Measurements from ENCODE around the gene SYNJ2.

SYNJ2 gene

GRCh38 chr6:158044525-158044888 lies 62.8 kb downstream of the SYNJ2 start:
- DNase-seq, result no peak

- DNase-seq, result no peak
These were observed 64.8 kb downstream of the SYNJ2 start for GRCh38 chr6:158046201-158047126.

- DNase-seq, result no peak
These were observed 65.5 kb downstream of the SYNJ2 start for GRCh38 chr6:158047127-158047518.

DNA sequence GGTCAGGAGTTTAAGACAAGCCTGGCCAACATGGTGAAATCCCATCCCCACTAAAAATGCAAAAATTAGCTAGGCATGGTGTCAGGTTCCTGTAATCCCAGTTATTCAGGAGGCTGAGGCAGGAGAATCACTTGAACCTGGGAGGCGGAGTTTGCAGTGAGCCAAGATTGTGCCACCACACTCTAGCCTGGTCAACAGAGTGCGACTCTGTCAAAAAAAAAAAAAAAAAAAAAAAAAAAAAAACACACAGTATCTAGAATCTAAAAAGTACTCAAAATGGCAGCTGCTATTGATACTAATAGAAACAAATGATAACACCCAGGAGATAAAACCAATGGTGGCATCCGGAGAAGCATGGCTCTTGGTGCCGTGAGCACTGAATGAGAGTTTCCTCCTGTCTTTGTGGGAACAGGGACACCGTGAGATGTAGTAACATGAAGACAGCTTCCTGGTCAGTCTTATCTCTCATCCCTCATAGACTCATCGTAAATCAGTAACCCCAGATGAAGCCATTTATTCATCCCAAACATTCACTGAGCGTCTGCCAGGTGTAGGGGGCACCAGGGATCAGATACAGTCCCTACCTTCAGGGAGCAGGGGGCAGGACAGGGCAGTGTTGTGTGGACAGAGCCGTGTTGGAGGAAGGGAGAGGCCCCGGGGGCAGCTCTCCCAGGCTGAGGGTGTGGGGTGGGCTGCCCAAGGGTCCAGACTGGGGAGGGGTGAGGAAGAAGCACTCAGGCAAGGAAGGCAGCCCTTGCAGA lies 66.1 kb downstream of the SYNJ2 start:
- DNase-seq, result no peak

DNA sequence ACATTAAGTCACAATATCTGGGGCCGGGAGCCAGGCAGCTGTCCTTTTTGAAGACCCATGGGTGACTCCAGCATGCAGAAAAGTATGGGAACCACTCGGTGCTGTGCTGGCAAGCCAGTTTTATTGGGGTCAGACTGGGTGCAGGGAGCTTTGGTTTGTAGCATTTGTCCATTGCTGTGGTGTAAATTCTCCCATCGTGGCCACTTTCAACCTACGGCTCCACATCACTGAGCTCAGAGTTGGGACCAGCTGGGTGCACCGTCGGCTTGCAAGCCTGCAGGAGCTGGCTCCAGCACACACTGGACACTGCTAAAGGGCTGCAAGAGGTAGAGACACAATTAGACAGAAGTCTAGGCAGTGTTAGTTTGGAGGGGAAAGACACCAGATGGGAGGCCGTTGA lies 66.9 kb downstream of the SYNJ2 start:
- DNase-seq, result no peak

DNA sequence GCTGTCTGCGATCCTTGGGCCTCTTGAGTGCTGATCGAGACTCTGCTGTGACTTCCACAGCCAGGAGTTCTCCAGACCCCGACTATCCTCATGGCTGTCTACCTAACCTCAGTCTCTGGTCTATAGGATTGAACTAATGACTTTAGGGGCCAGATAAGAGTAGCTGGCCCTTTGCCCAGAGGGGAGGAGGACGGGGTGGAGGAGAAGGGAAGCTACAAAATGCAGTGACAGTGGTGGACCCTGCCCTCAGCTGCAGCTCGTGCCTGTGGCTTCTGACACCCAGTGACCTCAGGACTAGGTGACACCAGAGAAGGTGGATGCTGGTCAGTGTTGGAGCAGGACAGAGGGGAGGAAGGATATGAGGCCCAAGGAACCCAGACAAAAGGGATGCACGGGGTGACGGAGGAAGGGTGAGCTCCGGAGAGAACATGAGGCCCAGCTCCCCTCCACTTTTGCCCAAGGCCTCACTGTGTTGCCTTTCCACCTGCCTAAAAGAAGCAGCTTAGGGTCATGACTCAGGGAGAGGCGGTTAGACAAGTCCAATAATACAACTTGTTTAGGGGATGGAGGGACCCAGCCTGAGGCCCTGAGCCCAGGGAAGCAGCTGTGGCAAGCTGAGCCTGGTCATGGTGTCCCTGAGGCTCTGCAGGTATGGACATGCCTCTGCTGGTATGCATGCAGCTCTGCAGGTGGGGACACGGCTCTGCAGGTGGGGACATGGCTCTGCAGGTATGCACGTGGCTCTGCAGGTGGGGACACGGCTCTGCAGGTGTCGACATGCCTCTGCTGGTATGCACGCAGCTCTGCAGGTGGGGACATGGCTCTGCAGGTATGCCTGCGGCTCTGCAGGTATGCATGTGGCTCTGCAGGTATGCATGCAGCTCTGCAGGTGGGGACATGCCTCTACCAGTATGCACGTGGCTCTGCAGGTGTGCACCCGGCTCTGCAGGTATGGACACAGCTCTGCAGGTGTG lies 67.7 kb downstream of the SYNJ2 start:
- DNase-seq, result no peak

- no peak for DNase-seq
These were observed 68.6 kb downstream of the SYNJ2 start for GRCh38 chr6:158050107-158050735.

- no peak for DNase-seq
These were observed 69.3 kb downstream of the SYNJ2 start for GRCh38 chr6:158050955-158051354.

DNA sequence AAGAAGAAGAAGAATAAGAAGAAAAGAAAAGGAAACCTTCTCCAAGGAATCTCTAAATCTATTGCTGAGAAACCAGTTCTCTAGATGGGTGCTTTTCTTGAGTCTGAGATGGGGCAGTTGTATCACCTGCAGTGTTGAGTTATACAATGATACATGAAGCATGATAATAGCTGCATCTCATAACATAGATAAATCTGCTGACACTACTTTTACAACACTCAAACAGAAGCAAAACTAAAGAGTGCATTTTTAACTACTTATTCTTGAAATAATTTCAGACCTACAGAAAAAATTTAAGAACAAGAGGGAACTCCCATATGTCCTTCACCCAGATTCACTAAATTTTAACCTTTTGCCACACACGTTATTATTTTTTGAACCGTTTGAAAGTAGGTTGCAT lies 70.3 kb downstream of the SYNJ2 start:
- no peak for DNase-seq

GRCh38 chr6:158053377-158054313 lies 72.0 kb downstream of the SYNJ2 start:
- no peak for DNase-seq

- DNase-seq, result no peak
These were observed 74.7 kb downstream of the SYNJ2 start for GRCh38 chr6:158056355-158056754.

DNA sequence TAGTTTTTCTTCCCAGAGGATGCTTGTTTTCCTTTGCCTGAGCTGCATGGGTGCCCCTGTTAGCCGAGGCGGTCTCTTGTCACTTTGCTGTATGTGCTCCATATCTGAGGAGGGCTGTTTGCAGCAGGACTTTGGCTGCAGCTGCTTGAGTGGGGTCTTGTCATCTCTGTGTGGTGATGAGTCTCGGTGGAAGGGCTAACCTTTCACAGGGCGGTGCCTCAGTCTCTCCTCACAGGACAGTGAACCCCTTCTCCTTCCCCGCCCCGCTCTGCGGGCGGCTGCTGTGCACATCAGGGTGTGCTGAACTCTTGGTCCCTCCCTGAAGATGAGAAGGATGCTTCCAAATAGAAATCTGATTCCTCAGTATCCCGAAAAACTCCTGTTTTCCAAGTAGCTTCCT lies 75.1 kb downstream of the SYNJ2 start:
- no peak for DNase-seq

DNA sequence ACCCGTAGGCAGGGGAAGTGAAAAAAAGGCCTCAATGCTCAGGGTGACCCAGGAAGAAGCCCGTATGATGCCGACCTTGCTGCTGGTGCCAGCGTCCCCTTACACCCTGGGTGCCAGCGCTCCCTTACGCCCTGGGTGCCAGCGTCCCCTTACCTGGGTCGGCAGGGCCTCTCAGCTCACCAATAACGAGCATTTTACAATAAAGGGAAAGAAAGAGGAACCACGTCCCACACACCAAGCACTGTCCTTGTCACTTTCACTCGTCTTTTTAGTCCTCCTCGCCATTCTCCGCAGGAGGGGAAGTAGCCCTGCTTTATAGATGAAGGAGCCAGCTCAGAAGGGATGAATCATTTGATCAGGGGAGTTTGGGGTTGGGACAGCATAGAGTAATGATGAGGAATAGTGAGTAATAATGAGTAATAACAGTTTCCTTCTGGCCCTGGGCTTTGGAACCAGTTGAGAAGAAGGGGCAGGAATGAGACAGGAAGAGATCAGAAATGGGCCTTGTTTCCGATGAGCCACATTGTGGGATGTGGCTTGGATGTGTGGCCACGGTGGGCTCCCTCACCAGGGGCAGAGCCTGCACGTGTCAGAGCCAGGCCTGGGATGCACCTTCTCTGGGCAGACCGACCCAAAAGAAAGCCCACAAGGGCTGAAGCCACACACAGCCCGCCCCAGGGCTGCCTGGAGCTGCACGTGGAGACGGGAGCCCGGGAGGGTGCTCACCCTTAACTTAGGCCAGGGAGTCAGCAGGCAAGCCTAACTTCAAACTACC lies 75.7 kb downstream of the SYNJ2 start:
- DNase-seq, result no peak

GRCh38 chr6:158058171-158058651 lies 76.5 kb downstream of the SYNJ2 start:
- DNase-seq, result no peak

GRCh38 chr6:158059108-158059507 lies 77.4 kb downstream of the SYNJ2 start:
- no peak for DNase-seq

DNA sequence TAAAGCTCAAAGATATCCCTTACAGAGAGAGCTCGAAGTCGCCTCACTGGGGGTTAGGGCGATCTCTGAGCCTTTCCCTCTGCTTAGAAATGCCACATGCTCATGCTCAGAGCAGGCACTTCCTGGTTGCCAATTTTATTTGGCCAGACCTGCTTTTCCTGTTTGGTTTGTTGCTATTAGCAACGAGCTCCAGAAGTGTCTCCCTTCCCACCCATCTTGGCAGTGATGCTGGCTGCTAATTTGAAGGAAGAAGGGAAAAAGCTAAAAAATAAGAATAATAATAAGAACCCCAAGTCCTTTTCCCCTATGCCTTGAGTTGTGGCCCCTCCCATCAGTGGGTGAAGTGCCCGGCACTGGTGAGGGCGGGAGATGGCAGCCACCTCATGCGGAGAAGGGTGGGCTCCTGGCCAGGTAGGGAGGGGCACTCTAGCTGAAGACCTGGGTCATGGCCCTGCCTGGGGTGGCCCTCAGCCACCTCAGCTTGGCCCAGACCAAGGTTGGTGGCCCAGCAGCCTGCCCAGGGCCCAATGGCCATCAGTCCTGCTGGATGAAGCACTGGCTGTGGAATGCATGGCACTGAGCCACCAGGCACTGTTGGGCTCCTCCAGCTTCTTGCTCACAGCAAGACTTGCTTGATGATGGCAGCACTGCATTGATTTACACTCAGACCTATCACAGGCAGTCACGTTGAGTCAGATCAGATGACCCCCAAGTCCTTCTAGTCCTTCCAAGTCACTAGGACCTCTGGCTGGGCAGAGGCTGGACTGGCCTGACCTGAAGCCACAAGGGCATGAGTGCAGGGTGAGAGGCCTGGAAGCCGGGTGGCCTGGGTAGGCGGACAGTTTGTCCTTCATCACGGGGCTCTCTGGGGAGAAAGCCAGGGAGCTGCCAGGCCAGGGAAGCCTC lies 79.0 kb downstream of the SYNJ2 start:
- DNase-seq, result peak; percentile 77

DNA sequence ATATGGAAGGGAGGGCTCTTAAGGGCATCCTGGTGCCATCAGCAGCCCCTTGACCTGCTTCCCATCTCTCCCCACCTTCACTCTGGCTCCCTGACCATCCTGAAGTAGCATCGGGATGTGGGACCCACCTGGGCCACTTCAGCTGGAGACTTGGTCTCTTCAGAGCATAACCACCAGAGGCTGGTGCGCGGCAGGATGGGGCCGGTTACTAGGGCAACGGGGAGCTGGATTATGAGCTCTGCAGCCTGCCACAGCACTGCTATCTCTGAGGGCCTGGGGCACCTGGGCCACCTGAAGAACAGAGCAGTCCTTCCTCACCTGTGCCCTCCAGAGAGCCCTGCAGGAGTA lies 79.7 kb downstream of the SYNJ2 start:
- DNase-seq, result no peak

DNA sequence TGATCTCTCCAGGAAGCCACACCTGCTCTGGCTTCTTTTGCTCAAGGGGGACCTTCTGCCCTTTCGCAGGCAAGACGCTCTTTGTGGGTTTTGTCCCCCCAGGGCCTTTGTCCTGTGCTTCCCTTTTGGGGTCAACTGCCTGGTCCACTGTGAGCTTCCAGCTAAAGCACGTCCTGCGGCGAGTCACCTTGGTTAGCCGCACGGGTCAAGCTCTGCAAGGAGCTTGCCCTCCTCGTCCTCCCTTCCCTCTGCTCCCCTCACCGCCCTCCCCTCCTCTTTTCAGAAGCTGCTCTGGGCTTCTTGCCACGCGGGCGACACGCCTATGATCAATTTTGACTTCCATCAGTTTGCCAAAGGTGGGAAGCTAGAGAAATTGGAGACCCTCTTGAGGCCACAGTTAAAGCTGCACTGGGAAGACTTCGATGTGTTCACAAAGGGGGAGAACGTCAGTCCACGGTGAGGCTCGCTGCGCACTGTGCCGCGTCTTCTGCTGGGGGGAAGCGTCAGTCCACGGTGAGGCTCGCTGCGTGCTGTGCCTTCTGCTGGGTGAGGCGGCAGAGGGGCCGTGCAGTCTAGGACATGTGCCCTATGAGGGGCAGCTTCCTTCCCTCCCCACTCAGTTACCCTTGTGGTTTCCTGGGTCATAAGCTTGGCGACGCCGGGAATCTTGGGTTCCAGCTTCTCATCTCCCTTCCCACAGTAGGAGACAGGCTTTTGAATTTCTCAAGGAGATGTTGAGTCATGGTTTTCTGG lies 80.2 kb downstream of the SYNJ2 start:
- DNase-seq, result no peak

DNA sequence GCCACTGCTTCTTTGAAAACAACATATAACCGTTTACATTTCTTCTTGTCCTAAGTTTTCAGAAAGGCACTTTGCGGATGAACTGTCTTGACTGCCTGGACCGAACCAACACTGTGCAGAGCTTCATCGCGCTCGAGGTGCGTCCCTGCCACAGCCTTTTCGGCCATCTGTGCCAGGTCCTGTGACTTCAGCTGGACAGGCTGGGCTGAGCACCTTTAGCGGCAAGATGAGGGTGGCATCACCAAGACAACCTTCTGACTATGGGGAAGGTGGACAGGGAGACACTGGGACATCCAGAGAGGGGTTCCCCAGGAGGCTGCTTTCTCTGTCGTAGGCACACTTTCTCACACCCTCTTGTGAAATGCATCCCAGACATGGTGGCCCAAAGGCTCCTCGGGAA lies 82.1 kb downstream of the SYNJ2 start:
- DNase-seq, result no peak
